Transverse colon (tissue), 3 donors: Measurements from ENCODE around the gene NHS.

Experiments
- CTCF ChIP-seq, 5 experiments: fragments of 200-600 bp in 3 of 5; fragments of 450-650 bp in 2 of 5; sonication (generic) in 3 of 5; IDR thresholded peaks; 1 replicate in 2 of 5; 2 replicates in 3 of 5; pipeline ENCODE4 v1.5.1; 2016 to 2017; ENCODE audit warnings: antibody characterized with exemption in 5 of 5, inconsistent platforms in 3 of 5, mild to moderate bottlenecking in 2 of 5, moderate library complexity in 1 of 5
- EP300 ChIP-seq: sonication (generic); formaldehyde crosslinking; IDR thresholded peaks from one replicate; pipeline ENCODE4 v1.6.1; 2017; ENCODE audit warnings: antibody characterized with exemption, low read depth

- TF ChIP-seq CTCF (IDR thresholded peaks at IDR 0.05) (no peak), EP300 (no peak)
Measured at GRCh38 chrX:17527922-17528321, 152.9 kb downstream of the NHS start.
